ENCODE data around the gene TARS1. TPM values are rescaled to one million over a fixed set of nuclear protein-coding genes. Genes with fewer than 3 reads are reported as not detected.

TARS1 gene
- total and polyA plus RNA-seq, 2 of the 8 experiments (the other 6 are each of a cell fraction or from before 2014, with no cell fraction given), result 94.4 to 445 TPM

- Histone ChIP-seq H3K18ac (ENCODE audit: extremely low read depth, low read length) (peak overlapping the region; percentile 97), H4K5ac (ENCODE audit: insufficient read length, low read depth, low read length) (peak overlapping the region; percentile 14), H3K79me1 (ENCODE audit: low read depth, low read length) (0 out of 2 replicates have a peak, but pooled peaks cover 4% of the 10 kb centered on the region), H3K23me2 (ENCODE audit: low read depth, low read length) (peaks cover 8% of the 10 kb centered on the region), H3K27me3 (replicated peaks in 1 of 4; ENCODE audit: control insufficient read depth in 3 of 4, extremely low read depth in 1 of 4, insufficient read depth in 3 of 4, low read length in 3 of 4) (no peaks in the 10 kb centered on the region), H3K4me3 (ENCODE audit: extremely low read depth in 1 of 4, insufficient read depth in 2 of 4, low read depth in 3 of 4, low read length in 4 of 4) (peak overlapping the region; percentile 81 to 97 (median 88)), H3K9ac (replicated peaks in 1 of 4; ENCODE audit: extremely low read depth in 1 of 4, low read depth in 3 of 4, low read length in 3 of 4) (peak overlapping the region; percentile 90 to 96 (median 93)), H4K8ac (ENCODE audit: extremely low read depth, insufficient read depth, low read length) (peak overlapping the region; percentile 99; the same call in 1 of the 2 replicates), H3K4ac (replicated peaks; ENCODE audit: insufficient read length, low read depth, low read length) (peak overlapping the region; percentile 11), H3K27ac (ENCODE audit: low read depth, low read length) (peak overlapping the region; percentile 89), H3K23ac (ENCODE audit: insufficient read length) (no peak overlapping the region), H3K4me2 (ENCODE audit: insufficient read depth in 1 of 2, low read depth in 2 of 2, low read length in 2 of 2) (peak overlapping the region; percentile 79 to 92), H4K20me1 (replicated peaks in 1 of 2; ENCODE audit: control insufficient read depth in 1 of 2, insufficient read depth in 2 of 2, low read length in 2 of 2) (peaks cover 0 to 2% of the 10 kb centered on the region in 2 experiments), H4K91ac (replicated peaks; ENCODE audit: insufficient read length, low read length) (peak overlapping the region; percentile 59), H2BK12ac (ENCODE audit: low read depth, low read length) (peak overlapping the region; percentile 44; the same call in 1 of the 2 replicates), H2BK20ac (ENCODE audit: low read length) (no peak overlapping the region), H3K56ac (replicated peaks; ENCODE audit: insufficient read length, low read depth, low read length) (peak overlapping the region; percentile 80), H3K79me2 (ENCODE audit: control insufficient read depth in 1 of 2, insufficient read depth in 2 of 2, low read length in 2 of 2) (peaks cover 13 to 83% of the 10 kb centered on the region in 2 experiments; a peak in 3 of 4 replicates), H3K4me1 (replicated peaks in 1 of 4; ENCODE audit: control insufficient read depth in 3 of 4, insufficient read depth in 4 of 4, low read length in 3 of 4) (peaks cover 0 to 12% (median 6%) of the 10 kb centered on the region in 4 experiments; a peak in 3 of 7 replicates), H2BK5ac (ENCODE audit: low read depth, low read length) (peak overlapping the region; percentile 98), H2BK15ac (ENCODE audit: low read length) (no peak overlapping the region), H2AFZ (ENCODE audit: low read length) (no peak overlapping the region), H2AK5ac (ENCODE audit: low read depth, low read length) (no peak overlapping the region), H3K36me3 (ENCODE audit: control insufficient read depth in 2 of 4, insufficient read depth in 4 of 4, low read length in 3 of 4) (peaks cover 1 to 35% (median 17%) of the 10 kb centered on the region in 4 experiments; a peak in 5 of 8 replicates), H3K14ac (ENCODE audit: insufficient read length) (no peak overlapping the region), H3K9me3 (ENCODE audit: insufficient read depth in 2 of 2, low read depth in 1 of 2, low read length in 1 of 2) (no peaks in the 10 kb centered on the region), H2BK120ac (replicated peaks; ENCODE audit: low read depth, low read length) (peak overlapping the region; percentile 25)
- CTCF ChIA-PET (ENCODE audit: partially characterized antibody), result no interaction called here
- WGBS, 2 experiments (ENCODE audit: extremely low coverage in 1 of 2, insufficient coverage in 1 of 2, insufficient read length in 1 of 2, insufficient replicate concordance in 2 of 2, low coverage in 1 of 2, low lambda C conversion rate in 2 of 2, missing lambda C conversion rate in 1 of 2), result 1% methylated on average over 22 of the region's 22 CpGs; no CpG with 5 or more reads in 1 of the 2 experiments
- FAIRE-seq (no peak), DNase-seq (ENCODE audit: low read depth in 1 of 2, low spot score in 2 of 2) (no peak)
- POLR2A ChIA-PET (ENCODE audit: partially characterized antibody), result interaction anchor here (0.6 to 6.8 kb wide), 21 partner anchors 8 to 858 kb away, joined by 3 to 104 read pairs (median 4); no protein-coding TSS in a partner anchor
- TF ChIP-seq SAP30 (IDR thresholded peaks at IDR 0.05; ENCODE audit: insufficient read depth, insufficient replicate concordance, low read length), result peak; percentile 66
- no peak for TF ChIP-seq USF2 (IDR thresholded peaks at IDR 0.05; ENCODE audit: low read length)
- TF ChIP-seq TCF12 (IDR thresholded peaks at IDR 0.05; ENCODE audit: low read depth, low read length), result no peak
- TF ChIP-seq POLR2AphosphoS5 (IDR thresholded peaks at IDR 0.05; ENCODE audit: low read depth, low read length), result no peak; the same call in 1 of the 2 replicates
- no peak for TF ChIP-seq EGR1 (IDR thresholded peaks at IDR 0.05; ENCODE audit: borderline replicate concordance, low read depth, low read length)
- TF ChIP-seq SP2 (IDR thresholded peaks at IDR 0.05; ENCODE audit: low read length), result no peak
- no peak for TF ChIP-seq BCL11A (IDR thresholded peaks at IDR 0.05; ENCODE audit: low read depth in 2 of 2, low read length in 2 of 2)
- TF ChIP-seq KDM1A (IDR thresholded peaks at IDR 0.05; ENCODE audit: borderline replicate concordance, low read length), result no peak
Observed at GRCh38 chr5:33441241-33442177, 744 bp downstream of the TARS1 start.
